GM13977 (cell line): Measurements from ENCODE around the gene SLC16A3.

Experiments
- DNase-seq: peaks from one replicate; pipeline ENCODE4 v3.0.0; 2012; ENCODE audit warnings: low spot score
- in situ Hi-C: fragments of 300-500 bp; cut with MboI; formaldehyde crosslinking; loops from one replicate; pipeline ENCODE4 v1.12.0; 2022; ENCODE audit warnings: low sequenced_read_pairs, low pct_unique_long_range_greater_than_20kb, mixed read lengths, inconsistent platforms; ENCODE audit not compliant: unreplicated experiment
- TF ChIP-seq, protein P1 (sequence below): IDR thresholded peaks from 2 replicates; pipeline ENCODE4 v1.5.1; 2012; ENCODE audit warnings: mild to moderate bottlenecking, control low read depth; ENCODE audit not compliant: insufficient read depth; ENCODE audit errors: extremely low read depth, missing control alignments

SLC16A3 gene

DNA sequence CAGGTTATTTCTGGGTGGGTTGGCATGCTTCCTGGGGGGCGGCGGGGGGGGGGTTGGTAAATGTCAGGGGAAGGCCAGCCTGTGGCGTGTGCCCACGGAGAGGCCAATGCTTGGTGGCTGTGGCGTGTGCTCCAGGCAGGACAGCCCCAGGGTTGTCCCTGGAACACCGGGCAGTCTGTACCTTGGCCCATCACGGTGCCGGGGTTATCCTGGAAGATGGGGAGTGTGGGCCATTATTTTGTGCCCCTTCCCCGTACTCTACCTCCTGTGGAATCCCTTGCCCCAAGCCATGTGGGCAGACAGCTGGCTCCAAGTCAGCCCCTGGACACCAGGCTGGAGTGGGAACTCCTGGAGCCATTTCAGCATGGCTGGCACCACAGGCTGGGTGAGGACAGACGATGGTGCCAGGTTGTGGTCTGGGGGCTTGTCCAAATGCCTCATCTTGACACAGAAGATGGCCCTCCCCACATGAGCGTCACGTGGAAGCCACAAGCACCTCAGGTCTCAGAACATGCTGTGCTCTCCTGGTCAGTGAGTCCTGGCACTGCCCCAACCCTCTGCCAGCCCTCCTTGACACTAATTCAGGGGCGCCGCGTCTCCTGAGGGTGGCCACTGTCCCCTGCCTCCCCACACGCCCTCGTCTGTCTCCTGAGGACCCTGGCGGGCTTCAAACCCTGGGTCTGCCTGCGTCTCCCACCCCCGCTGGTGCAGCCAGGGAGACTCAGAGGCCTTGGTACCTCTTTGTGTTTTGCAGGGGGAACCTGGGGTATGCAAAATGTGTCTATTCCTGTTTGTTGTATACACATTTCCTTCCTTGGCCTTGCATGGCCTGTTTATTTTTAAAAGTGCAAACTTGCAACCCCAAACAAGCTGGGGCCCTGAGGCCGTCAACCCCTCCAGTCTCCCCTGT lies 4.3 kb downstream of the SLC16A3 start:
- DNase-seq: no peak
- in situ Hi-C loops: no loop called here
- TF ChIP-seq, protein P1, sequence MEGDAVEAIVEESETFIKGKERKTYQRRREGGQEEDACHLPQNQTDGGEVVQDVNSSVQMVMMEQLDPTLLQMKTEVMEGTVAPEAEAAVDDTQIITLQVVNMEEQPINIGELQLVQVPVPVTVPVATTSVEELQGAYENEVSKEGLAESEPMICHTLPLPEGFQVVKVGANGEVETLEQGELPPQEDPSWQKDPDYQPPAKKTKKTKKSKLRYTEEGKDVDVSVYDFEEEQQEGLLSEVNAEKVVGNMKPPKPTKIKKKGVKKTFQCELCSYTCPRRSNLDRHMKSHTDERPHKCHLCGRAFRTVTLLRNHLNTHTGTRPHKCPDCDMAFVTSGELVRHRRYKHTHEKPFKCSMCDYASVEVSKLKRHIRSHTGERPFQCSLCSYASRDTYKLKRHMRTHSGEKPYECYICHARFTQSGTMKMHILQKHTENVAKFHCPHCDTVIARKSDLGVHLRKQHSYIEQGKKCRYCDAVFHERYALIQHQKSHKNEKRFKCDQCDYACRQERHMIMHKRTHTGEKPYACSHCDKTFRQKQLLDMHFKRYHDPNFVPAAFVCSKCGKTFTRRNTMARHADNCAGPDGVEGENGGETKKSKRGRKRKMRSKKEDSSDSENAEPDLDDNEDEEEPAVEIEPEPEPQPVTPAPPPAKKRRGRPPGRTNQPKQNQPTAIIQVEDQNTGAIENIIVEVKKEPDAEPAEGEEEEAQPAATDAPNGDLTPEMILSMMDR: no peak

DNA sequence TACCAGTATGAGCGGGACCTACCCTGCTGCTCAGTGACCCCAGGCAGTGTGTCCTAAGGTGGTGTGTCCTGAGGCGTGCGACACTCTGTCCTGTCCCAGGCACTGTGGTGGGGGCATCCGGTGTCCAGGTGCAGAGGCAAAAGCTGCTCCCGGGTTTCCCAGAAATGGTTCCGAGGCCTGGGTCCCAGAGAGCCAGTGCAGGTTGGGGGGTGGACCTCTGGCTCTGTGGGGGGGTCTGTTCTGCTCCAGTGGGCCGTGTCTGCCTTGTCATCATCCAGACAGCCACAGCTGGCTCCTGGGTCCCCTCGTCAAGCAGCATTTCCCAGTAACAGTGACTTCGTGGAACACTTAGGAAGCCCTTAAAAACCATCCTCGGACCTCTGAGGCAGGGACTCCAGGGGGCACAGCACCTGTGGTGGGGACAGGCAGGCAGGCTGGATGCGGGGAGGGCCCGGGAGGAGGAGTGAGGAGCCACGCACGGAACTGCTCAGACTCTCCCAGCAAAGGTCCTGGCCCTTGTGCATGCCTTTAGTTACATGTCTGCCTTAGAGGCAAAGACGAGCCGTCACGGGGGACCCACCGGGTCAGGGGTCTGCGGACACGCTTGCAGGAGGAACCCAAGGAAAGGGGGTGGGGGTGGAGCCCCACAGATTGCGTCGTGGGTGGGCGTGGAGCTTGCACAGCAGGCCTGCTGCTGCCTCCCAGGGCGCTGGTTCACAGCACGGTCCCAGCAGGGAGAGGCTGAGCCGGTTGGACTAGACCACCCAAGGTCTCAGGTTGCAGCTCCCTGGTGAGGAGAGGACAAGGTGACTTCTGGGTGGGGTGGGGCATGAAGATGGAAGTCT lies 5.6 kb downstream of the SLC16A3 start:
- no peak for DNase-seq
- in situ Hi-C loops: no loop called here
- TF ChIP-seq, protein P1: no peak

DNA sequence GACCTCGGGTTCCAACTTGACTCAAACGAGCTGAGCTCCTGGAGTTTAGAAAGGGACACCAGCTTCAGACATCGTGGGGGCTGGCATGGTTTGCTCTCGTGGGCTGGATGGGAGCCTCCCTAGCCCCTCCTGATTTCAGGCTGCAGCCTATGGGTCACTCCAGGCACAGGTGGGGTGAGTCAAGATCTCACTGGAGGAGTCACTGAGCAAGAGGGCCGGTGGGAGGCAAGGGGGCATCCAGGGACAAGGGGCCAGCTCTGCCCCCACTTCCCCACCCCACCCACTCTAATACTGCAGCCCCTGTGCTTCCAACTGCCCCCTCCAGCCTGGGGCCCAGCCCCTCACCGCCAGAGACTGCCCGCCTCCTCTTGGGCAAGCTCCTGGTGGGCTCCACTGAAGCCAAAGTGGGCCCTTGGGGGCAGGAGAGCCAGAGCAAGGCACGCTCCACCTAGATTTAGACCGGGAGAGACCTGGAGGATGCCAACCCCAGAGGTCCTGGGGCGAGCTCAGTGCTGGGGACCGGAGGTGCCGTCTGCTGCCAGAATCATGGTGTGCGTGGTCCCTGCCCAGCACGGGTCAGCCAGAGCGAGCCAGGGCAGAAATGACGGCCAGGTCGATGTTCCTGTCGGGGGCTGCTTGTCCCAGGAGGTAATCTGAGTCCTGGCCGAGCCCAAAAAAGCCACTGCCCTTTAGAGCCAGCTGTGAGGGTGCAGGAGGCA lies 6.4 kb downstream of the SLC16A3 start:
- DNase-seq: no peak
- in situ Hi-C loops: no loop called here
- TF ChIP-seq, protein P1: no peak

DNA sequence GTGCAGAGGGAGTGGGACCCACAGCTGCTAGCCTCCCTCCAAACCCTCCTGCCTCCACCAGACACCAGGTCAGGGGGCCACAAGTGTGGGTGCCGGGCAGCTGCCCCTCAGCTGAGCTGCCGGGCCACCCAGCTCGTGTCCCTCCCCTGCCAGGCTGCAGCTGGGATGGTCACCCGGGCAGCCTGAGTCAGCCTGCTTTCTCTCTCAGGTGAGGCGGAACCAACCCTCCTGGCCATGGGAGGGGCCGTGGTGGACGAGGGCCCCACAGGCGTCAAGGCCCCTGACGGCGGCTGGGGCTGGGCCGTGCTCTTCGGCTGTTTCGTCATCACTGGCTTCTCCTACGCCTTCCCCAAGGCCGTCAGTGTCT lies 6.9 kb downstream of the SLC16A3 start:
- DNase-seq: no peak
- in situ Hi-C loops: no loop called here
- TF ChIP-seq, protein P1: no peak

DNA sequence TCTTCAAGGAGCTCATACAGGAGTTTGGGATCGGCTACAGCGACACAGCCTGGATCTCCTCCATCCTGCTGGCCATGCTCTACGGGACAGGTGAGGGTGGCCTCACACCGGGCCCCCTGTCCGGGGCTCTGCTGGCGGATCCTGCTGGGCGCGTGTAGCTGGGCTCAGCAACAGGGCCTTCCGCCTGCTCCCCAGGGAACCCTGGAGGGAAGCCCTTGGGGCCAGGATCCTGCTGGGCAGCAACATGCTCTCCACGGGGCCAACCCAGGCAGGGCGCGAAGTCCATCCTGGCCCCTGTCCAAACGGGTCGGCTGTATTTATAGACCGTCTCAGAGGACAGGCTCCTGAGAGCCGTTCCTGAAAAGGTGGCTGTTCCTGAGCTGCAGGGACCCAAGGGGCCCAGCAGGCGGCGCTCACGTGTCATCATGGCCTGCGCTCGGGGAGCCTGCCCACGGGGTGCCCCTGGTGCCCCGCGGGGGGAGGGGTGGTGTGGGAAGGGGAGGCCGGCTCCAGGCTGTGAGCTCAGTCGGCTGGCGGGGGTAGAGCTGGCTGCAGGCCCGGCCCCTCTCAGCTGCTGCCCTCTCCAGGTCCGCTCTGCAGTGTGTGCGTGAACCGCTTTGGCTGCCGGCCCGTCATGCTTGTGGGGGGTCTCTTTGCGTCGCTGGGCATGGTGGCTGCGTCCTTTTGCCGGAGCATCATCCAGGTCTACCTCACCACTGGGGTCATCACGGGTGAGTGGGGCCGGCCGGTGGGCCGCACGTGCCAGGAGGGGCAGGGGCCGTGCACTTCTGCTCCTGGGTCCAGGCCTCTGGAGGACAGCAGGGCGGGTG lies 7.5 kb downstream of the SLC16A3 start:
- TF ChIP-seq, protein P1: peak; percentile 86
- DNase-seq: peak; percentile 77
- in situ Hi-C loops: no loop called here
